ENCODE results near the gene OR5T2. TPM values are rescaled to one million over a fixed set of nuclear protein-coding genes. Genes with fewer than 3 reads are reported as not detected.

OR5T2 gene
- total RNA-seq, 2 experiments from 2014 or later: not detected

- Histone ChIP-seq H3K9me3 (ENCODE audit: low read length) (no peaks in the 10 kb centered on the region; the same call in 1 of the 2 replicates), H3K9me2 (ENCODE audit: insufficient read depth, low read length) (no peaks in the 10 kb centered on the region), H3K4me1 (ENCODE audit: insufficient read depth, low read length, poor library complexity, severe bottlenecking) (no peaks in the 10 kb centered on the region), H3K4me3 (ENCODE audit: low read depth, low read length, poor library complexity, severe bottlenecking) (no peak overlapping the region), H3K36me3 (ENCODE audit: insufficient read depth, low read length) (no peaks in the 10 kb centered on the region), H3K79me2 (ENCODE audit: insufficient read depth, low read depth, low read length) (no peaks in the 10 kb centered on the region), H4K20me1 (ENCODE audit: insufficient read depth, low read length) (no peaks in the 10 kb centered on the region), H3K27ac (ENCODE audit: low read depth, low read length, poor library complexity, severe bottlenecking) (no peak overlapping the region), H3K4me2 (ENCODE audit: low read length) (no peak overlapping the region), H2AFZ (ENCODE audit: low read length) (no peak overlapping the region)
- CTCF ChIA-PET (ENCODE audit: unreplicated experiment): no interaction called here
- DNase-seq (ENCODE audit: low spot score): no peak
- TF ChIP-seq, protein P1, sequence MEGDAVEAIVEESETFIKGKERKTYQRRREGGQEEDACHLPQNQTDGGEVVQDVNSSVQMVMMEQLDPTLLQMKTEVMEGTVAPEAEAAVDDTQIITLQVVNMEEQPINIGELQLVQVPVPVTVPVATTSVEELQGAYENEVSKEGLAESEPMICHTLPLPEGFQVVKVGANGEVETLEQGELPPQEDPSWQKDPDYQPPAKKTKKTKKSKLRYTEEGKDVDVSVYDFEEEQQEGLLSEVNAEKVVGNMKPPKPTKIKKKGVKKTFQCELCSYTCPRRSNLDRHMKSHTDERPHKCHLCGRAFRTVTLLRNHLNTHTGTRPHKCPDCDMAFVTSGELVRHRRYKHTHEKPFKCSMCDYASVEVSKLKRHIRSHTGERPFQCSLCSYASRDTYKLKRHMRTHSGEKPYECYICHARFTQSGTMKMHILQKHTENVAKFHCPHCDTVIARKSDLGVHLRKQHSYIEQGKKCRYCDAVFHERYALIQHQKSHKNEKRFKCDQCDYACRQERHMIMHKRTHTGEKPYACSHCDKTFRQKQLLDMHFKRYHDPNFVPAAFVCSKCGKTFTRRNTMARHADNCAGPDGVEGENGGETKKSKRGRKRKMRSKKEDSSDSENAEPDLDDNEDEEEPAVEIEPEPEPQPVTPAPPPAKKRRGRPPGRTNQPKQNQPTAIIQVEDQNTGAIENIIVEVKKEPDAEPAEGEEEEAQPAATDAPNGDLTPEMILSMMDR (conservative IDR thresholded peaks at IDR 0.05; ENCODE audit: low read length): no peak
- no peak for TF ChIP-seq EZH2phosphoT487 (IDR thresholded peaks at IDR 0.05; ENCODE audit: borderline replicate concordance, low read depth, low read length)
- intact Hi-C loops (cut with micrococcal nuclease; ENCODE audit: unreplicated experiment): no loop called here
- no TSS peak for BruUV-seq (replicated peaks)
- POLR2A ChIA-PET: no interaction called here
Measured at GRCh38 chr11:56197367-56197766, 36.7 kb downstream of the OR5T2 start.

DNA sequence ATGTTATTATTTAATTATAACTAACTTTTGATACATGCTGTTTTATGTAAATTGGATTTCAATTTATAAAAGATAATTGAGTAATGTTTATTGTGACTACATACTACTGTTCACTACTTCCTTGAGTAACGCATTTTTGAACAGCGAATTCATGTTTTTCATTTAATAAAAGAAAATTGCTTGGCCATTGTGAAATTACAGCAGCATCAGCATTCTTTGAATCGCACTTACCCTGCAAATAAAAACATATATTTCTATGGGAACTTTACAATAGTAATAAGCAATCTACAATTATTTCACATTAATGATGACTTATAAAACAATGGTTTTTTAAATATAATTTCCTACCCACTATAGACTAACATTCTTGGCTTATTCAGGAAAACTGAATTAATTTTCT lies 37.4 kb downstream of the OR5T2 start:
- Histone ChIP-seq H3K9me3 (ENCODE audit: low read length) (no peaks in the 10 kb centered on the region), H3K4me3 (ENCODE audit: low read depth, low read length, poor library complexity, severe bottlenecking) (no peak overlapping the region), H3K27ac (ENCODE audit: low read depth, low read length, poor library complexity, severe bottlenecking) (no peak overlapping the region), H3K9me2 (ENCODE audit: insufficient read depth, low read length) (no peaks in the 10 kb centered on the region), H3K79me2 (ENCODE audit: insufficient read depth, low read depth, low read length) (no peaks in the 10 kb centered on the region), H3K4me1 (ENCODE audit: insufficient read depth, low read length, poor library complexity, severe bottlenecking) (no peaks in the 10 kb centered on the region), H4K20me1 (ENCODE audit: insufficient read depth, low read length) (no peaks in the 10 kb centered on the region), H2AFZ (ENCODE audit: low read length) (no peak overlapping the region), H3K4me2 (ENCODE audit: low read length) (no peak overlapping the region), H3K36me3 (ENCODE audit: insufficient read depth, low read length) (no peaks in the 10 kb centered on the region)
- no peak for DNase-seq (ENCODE audit: low spot score)
- ChIA-PET POLR2A (no interaction called here), CTCF (ENCODE audit: unreplicated experiment) (no interaction called here)
- intact Hi-C loops (cut with micrococcal nuclease; ENCODE audit: unreplicated experiment): no loop called here
- TF ChIP-seq, protein P1 (conservative IDR thresholded peaks at IDR 0.05; ENCODE audit: low read length): no peak
- no peak for TF ChIP-seq EZH2phosphoT487 (IDR thresholded peaks at IDR 0.05; ENCODE audit: borderline replicate concordance, low read depth, low read length)
- BruUV-seq (replicated peaks): no TSS peak

DNA sequence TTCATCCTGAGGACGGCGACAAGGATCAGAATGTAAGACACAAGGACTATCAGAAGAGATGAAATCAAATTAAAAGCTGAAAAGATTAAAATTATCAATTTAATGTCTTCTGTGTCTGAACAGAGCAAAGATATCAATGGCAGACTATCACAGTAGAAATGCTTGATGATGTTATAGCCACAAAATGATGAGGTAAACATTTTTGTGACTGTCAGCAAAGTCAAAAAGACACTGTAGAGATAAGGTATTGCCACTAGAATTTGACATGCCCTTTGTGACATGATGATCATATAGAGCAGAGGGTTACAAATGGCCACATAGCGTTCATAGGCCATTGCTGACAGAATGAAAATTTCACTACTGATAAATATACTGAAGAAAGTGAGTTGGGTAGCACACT lies 45.5 kb downstream of the OR5T2 start:
- no peak for DNase-seq (ENCODE audit: low spot score)
- Histone ChIP-seq H2AFZ (ENCODE audit: low read length) (no peak overlapping the region), H3K9me3 (ENCODE audit: low read length) (0 out of 2 replicates have a peak, but pooled peaks cover 3% of the 10 kb centered on the region), H3K27ac (ENCODE audit: low read depth, low read length, poor library complexity, severe bottlenecking) (no peak overlapping the region), H3K79me2 (ENCODE audit: insufficient read depth, low read depth, low read length) (no peaks in the 10 kb centered on the region), H3K4me3 (ENCODE audit: low read depth, low read length, poor library complexity, severe bottlenecking) (no peak overlapping the region), H3K4me2 (ENCODE audit: low read length) (no peak overlapping the region), H3K4me1 (ENCODE audit: insufficient read depth, low read length, poor library complexity, severe bottlenecking) (no peaks in the 10 kb centered on the region), H4K20me1 (ENCODE audit: insufficient read depth, low read length) (no peaks in the 10 kb centered on the region), H3K36me3 (ENCODE audit: insufficient read depth, low read length) (no peaks in the 10 kb centered on the region), H3K9me2 (ENCODE audit: insufficient read depth, low read length) (no peaks in the 10 kb centered on the region)
- TF ChIP-seq, protein P1 (conservative IDR thresholded peaks at IDR 0.05; ENCODE audit: low read length): no peak
- TF ChIP-seq EZH2phosphoT487 (IDR thresholded peaks at IDR 0.05; ENCODE audit: borderline replicate concordance, low read depth, low read length): no peak
- ChIA-PET CTCF (ENCODE audit: unreplicated experiment) (no interaction called here), POLR2A (no interaction called here)
- BruUV-seq (replicated peaks): no TSS peak
- intact Hi-C loops (cut with micrococcal nuclease; ENCODE audit: unreplicated experiment): no loop called here
